Sigmoid colon (tissue), 7 donors: ENCODE results near the gene HSPG2. TPM values are rescaled to one million over a fixed set of nuclear protein-coding genes. Genes with fewer than 3 reads are reported as not detected.

Experiments
- DNase-seq: peaks from one replicate; pipeline ENCODE4 v3.0.0-alpha.2; 2019
- H3K27ac ChIP-seq, 4 donors: fragments of 200-600 bp; sonication (generic); one replicate each; pipeline ENCODE4 v1.5.1; 2016 to 2019; ENCODE audit warnings: mild to moderate bottlenecking in 1 of 4
- H3K27me3 ChIP-seq, 3 donors: fragments of 200-600 bp; sonication (generic); one replicate each; pipeline ENCODE4 v1.5.1; 2019; ENCODE audit warnings: mild to moderate bottlenecking in 1 of 3
- H3K36me3 ChIP-seq, 4 donors: fragments of 200-600 bp; sonication (generic); one replicate each; pipeline ENCODE4 v1.5.1; 2016 to 2019
- H3K4me1 ChIP-seq, 4 donors: fragments of 200-600 bp; sonication (generic); one replicate each; pipeline ENCODE4 v1.5.1; 2017 to 2019
- H3K4me3 ChIP-seq, 4 donors: fragments of 200-600 bp; sonication (generic); one replicate each; pipeline ENCODE4 v1.5.1; 2017 to 2019; ENCODE audit warnings: mild to moderate bottlenecking in 2 of 4, moderate library complexity in 1 of 4
- H3K9me3 ChIP-seq, 4 donors: fragments of 200-600 bp in 3 of 4; sonication (generic) in 3 of 4; one replicate each; pipeline versions ENCODE4 v1.5.1 to v1.6.1; 2013 to 2019
- EP300 ChIP-seq, 4 donors: sonication (generic); formaldehyde crosslinking; IDR thresholded peaks; one replicate each; pipeline ENCODE4 v1.6.1; 2017; ENCODE audit warnings: antibody characterized with exemption in 4 of 4
- POLR2A ChIP-seq, 2 donors: fragments of 450-650 bp; IDR thresholded peaks; one replicate each; pipeline ENCODE4 v1.6.1; 2016; ENCODE audit warnings: antibody characterized with exemption in 2 of 2, mild to moderate bottlenecking in 2 of 2, moderate library complexity in 2 of 2
- POLR2AphosphoS5 ChIP-seq, 4 donors: sonication (generic); formaldehyde crosslinking; IDR thresholded peaks; one replicate each; pipeline ENCODE4 v1.6.1; 2017; ENCODE audit warnings: antibody characterized with exemption in 4 of 4
- WGBS, 2 donors: extraction: QIAGEN DNeasy Blood & Tissue Kit; methylation state at CpG; one replicate each; pipeline ENCODE4 v1.1.7; 2013; 5-methylcytosine and 5-hydroxymethylcytosine counted together
- intact Hi-C: fragments of 100-400 bp; cut with DNase I; formaldehyde crosslinking; loops from one replicate; pipeline ENCODE4 v1.15.1; 2023
- polyA plus RNA-seq, 3 donors: library from polyadenylated mRNA; stranded (reverse); fragments of 200-250 nt; gene quantifications; one replicate each; pipeline ENCODE4 v1.2.3, GENCODE V29; 2013
- total RNA-seq, 4 donors: library from RNA; depleted of rRNA; stranded (reverse); fragments of >200 nt; gene quantifications; one replicate each; pipeline ENCODE4 v1.1.0, GENCODE V29; 2016
- TF ChIP-seq, protein P1 (sequence below), 4 experiments: fragments of 450-650 bp in 3 of 4; fragments of 200-600 bp in 1 of 4; IDR thresholded peaks; one replicate each; pipeline ENCODE4 v1.5.1; 2016 to 2019; ENCODE audit warnings: antibody characterized with exemption in 4 of 4, mild to moderate bottlenecking in 3 of 4, moderate library complexity in 2 of 4
- donor health status: healthy with polysubstance abuse.
- donor health status: Bipolar disorder and iron deficiency.
- donor health status: healthy.

Gene HSPG2
- total and polyA plus RNA-seq, 7 donors: 6.0 to 761 (median 104) TPM

GRCh38 chr1:21853131-21853427, 84.0 kb downstream of the HSPG2 start:
- Histone ChIP-seq H3K36me3 (peaks cover 81 to 100% (median 94%) of the 10 kb centered on the region in 4 donors), H3K9me3 (no peaks in the 10 kb centered on the region), H3K27me3 (no peaks in the 10 kb centered on the region), H3K4me3 (no peak overlapping the region), H3K27ac (peak overlapping the region in 2 of 4 donors; percentile 20 to 24), H3K4me1 (no peaks in the 10 kb centered on the region)
- TF ChIP-seq EP300 (IDR thresholded peaks at IDR 0.05) (no peak), POLR2AphosphoS5 (IDR thresholded peaks at IDR 0.05) (no peak), POLR2A (IDR thresholded peaks at IDR 0.05) (no peak)
- TF ChIP-seq, protein P1, sequence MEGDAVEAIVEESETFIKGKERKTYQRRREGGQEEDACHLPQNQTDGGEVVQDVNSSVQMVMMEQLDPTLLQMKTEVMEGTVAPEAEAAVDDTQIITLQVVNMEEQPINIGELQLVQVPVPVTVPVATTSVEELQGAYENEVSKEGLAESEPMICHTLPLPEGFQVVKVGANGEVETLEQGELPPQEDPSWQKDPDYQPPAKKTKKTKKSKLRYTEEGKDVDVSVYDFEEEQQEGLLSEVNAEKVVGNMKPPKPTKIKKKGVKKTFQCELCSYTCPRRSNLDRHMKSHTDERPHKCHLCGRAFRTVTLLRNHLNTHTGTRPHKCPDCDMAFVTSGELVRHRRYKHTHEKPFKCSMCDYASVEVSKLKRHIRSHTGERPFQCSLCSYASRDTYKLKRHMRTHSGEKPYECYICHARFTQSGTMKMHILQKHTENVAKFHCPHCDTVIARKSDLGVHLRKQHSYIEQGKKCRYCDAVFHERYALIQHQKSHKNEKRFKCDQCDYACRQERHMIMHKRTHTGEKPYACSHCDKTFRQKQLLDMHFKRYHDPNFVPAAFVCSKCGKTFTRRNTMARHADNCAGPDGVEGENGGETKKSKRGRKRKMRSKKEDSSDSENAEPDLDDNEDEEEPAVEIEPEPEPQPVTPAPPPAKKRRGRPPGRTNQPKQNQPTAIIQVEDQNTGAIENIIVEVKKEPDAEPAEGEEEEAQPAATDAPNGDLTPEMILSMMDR (IDR thresholded peaks at IDR 0.05): no peak
- DNase-seq: no peak
- WGBS, 2 donors: 84 to 85% methylated on average over 7 of the region's 7 CpGs
- intact Hi-C loops: no loop called here

DNA sequence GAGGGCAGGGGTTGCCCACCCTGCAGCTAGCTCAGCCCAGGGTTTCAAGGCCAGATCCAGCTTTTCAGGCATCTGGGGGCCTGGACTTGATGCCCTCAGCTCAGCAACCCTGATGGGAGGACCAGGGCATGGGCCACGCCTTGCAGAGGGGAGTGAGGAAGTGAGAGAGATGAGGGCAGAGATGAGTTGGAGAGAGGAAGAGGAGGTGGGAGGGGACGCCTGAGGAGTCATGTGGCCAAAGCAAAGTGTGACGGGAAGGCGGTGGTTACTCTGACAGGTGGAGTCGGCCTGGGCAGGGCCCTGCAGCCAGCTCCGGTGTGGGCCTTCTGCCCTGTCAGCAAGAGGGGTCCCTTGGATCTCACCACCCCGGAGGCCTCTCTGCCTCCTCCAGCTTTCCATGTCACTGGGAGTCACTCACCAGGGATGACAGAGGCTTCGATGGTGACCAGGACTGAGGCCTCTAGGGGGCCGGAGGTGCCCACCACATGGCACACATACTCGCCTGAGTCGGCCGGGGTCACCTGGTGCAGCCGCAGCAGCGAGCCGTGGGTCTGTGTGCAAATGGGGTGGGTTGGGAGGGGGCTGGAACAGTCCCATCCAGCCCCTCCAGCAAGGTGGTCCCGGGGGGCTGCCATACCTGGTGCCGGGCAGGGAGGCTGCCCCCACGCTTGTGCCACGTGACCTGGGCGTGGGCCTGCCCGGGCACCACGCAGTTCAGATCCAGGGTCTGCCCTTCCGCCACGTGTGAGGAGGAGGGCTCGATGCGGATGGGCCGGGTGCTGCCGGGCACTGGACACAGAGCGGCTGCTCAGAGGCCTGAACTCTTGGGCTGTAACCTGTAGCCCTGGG, 84.6 kb downstream of the HSPG2 start:
- intact Hi-C loops: no loop called here
- no peaks in the 10 kb centered on the region for H3K4me1 ChIP-seq
- DNase-seq: no peak
- peak overlapping the region in 3 of 4 donors; percentile 20 to 24 (median 22) for H3K27ac ChIP-seq
- WGBS, 2 donors: 90 to 93% methylated on average over 29 of the region's 29 CpGs
- no peak overlapping the region for H3K4me3 ChIP-seq
- H3K9me3 ChIP-seq: no peaks in the 10 kb centered on the region
- TF ChIP-seq POLR2A (IDR thresholded peaks at IDR 0.05) (no peak), POLR2AphosphoS5 (IDR thresholded peaks at IDR 0.05) (no peak), EP300 (IDR thresholded peaks at IDR 0.05) (no peak)
- TF ChIP-seq, protein P1 (IDR thresholded peaks at IDR 0.05): no peak
- peaks cover 85 to 100% (median 94%) of the 10 kb centered on the region in 4 donors for H3K36me3 ChIP-seq
- H3K27me3 ChIP-seq: no peaks in the 10 kb centered on the region

GRCh38 chr1:21851430-21852250, 85.5 kb downstream of the HSPG2 start:
- H3K27ac ChIP-seq: peak overlapping the region in 1 of 4 donors; percentile 22
- H3K36me3 ChIP-seq: peaks cover 90 to 100% (median 94%) of the 10 kb centered on the region in 4 donors
- intact Hi-C loops: no loop called here
- WGBS, 2 donors: 94 to 95% methylated on average over 33 of the region's 33 CpGs
- no peaks in the 10 kb centered on the region for H3K4me1 ChIP-seq
- H3K9me3 ChIP-seq: no peaks in the 10 kb centered on the region
- no peak for DNase-seq
- H3K4me3 ChIP-seq: no peak overlapping the region
- no peaks in the 10 kb centered on the region for H3K27me3 ChIP-seq
- TF ChIP-seq, protein P1 (IDR thresholded peaks at IDR 0.05): no peak
- no peak for TF ChIP-seq POLR2A (IDR thresholded peaks at IDR 0.05)
- no peak for TF ChIP-seq POLR2AphosphoS5 (IDR thresholded peaks at IDR 0.05)
- no peak for TF ChIP-seq EP300 (IDR thresholded peaks at IDR 0.05)

DNA sequence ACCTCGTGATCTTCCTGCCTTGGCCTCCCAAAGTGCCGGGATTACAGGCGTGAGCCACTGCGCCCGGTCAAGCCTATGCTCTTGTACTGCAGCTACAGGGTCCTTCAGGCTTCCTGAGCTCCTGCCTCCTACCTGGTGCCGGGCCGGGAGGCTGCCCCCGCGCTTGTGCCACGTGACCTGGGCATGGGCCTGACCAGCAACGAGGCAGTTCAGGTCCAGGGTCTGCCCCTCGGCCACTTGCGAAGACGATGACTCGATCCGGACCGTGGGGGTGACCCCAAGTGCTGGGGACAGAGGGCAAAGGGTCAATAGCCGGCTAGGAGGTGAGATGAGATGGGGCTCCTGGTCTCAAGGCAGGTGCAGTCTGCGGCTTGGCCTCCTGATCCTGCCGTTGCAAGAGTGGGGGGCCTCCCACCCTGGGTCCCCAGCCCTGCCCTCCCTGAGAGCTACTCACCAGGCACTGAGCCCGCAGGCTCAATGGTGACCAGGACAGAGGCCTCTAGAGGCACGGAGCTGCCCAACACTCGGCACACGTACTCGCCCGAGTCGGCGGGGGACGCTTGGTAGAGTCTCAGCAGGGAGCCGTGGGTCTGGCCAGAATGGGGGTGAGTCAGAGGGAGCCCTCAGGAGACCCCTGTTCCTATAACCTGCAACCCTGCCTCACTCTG, 87.1 kb downstream of the HSPG2 start:
- 94 to 95% methylated on average over 30 of the region's 30 CpGs for WGBS, 2 donors
- intact Hi-C loops: no loop called here
- H3K36me3 ChIP-seq: peaks cover 89 to 100% (median 94%) of the 10 kb centered on the region in 4 donors

More for the DNA sequence above, 87.1 kb downstream of the HSPG2 start:
- Histone ChIP-seq H3K4me3 (no peak overlapping the region), H3K4me1 (no peaks in the 10 kb centered on the region), H3K27ac (no peak overlapping the region), H3K27me3 (no peaks in the 10 kb centered on the region), H3K9me3 (no peaks in the 10 kb centered on the region)
- no peak for TF ChIP-seq POLR2AphosphoS5 (IDR thresholded peaks at IDR 0.05)
- TF ChIP-seq POLR2A (IDR thresholded peaks at IDR 0.05): no peak
- TF ChIP-seq, protein P1 (IDR thresholded peaks at IDR 0.05): no peak
- TF ChIP-seq EP300 (IDR thresholded peaks at IDR 0.05): no peak
- no peak for DNase-seq
